Trophoblast cell (in vitro differentiated cells and primary cell): ENCODE measurements around the gene VCX.

Experiments
- DNase-seq, 2 donors: peaks; one replicate each; pipeline ENCODE4 v3.0.0-alpha.2; 2016
- H2AFZ ChIP-seq: 2 replicates; pipeline ENCODE4 v1.6.1; 2013; ENCODE audit warnings: low read length, moderate library complexity, mild to moderate bottlenecking; ENCODE audit not compliant: insufficient read depth, poor library complexity
- H2AK5ac ChIP-seq: 2 replicates; pipeline ENCODE4 v1.6.1; 2013; ENCODE audit warnings: mild to moderate bottlenecking, low read length
- H2BK120ac ChIP-seq: 2 replicates; pipeline ENCODE4 v1.6.1; 2013; ENCODE audit warnings: low read length, mild to moderate bottlenecking, moderate library complexity; ENCODE audit not compliant: insufficient read depth, poor library complexity
- H2BK12ac ChIP-seq: 2 replicates; pipeline ENCODE4 v1.6.1; 2013; ENCODE audit warnings: mild to moderate bottlenecking, low read length, moderate library complexity
- H2BK5ac ChIP-seq: 2 replicates; pipeline ENCODE4 v1.6.1; 2013; ENCODE audit warnings: low read length, low read depth, moderate library complexity, mild to moderate bottlenecking; ENCODE audit not compliant: poor library complexity
- H3K14ac ChIP-seq: 2 replicates; pipeline ENCODE4 v1.6.1; 2013; ENCODE audit warnings: mild to moderate bottlenecking, low read length
- H3K18ac ChIP-seq: 2 replicates; pipeline ENCODE4 v1.6.1; 2013; ENCODE audit warnings: mild to moderate bottlenecking, low read length
- H3K23ac ChIP-seq: 2 replicates; pipeline ENCODE4 v1.6.1; 2013; ENCODE audit warnings: low read length
- H3K27ac ChIP-seq: 2 replicates; pipeline ENCODE4 v1.5.1; 2013; ENCODE audit warnings: low read depth, mild to moderate bottlenecking, inconsistent platforms, low read length, moderate library complexity
- H3K27me3 ChIP-seq: 2 replicates; pipeline ENCODE4 v1.6.1; 2013; ENCODE audit warnings: inconsistent platforms, mild to moderate bottlenecking, low read length, moderate library complexity; ENCODE audit not compliant: insufficient read depth
- H3K36me3 ChIP-seq, 2 experiments: 1 replicate in 1 of 2; 2 replicates in 1 of 2; pipeline ENCODE4 v1.6.1; 2013; ENCODE audit warnings: low read length in 2 of 2, mild to moderate bottlenecking in 2 of 2, moderate library complexity in 1 of 2; ENCODE audit not compliant: insufficient read depth in 2 of 2, control insufficient read depth in 1 of 2
- H3K4ac ChIP-seq: 2 replicates; pipeline ENCODE4 v1.6.1; 2013; ENCODE audit warnings: low read depth, mild to moderate bottlenecking, low read length, moderate library complexity
- H3K4me1 ChIP-seq, 2 experiments: 1 replicate in 1 of 2; 2 replicates in 1 of 2; pipeline ENCODE4 v1.6.1; 2013; ENCODE audit warnings: low read length in 2 of 2, mild to moderate bottlenecking in 2 of 2, moderate library complexity in 1 of 2; ENCODE audit not compliant: insufficient read depth in 2 of 2, control insufficient read depth in 1 of 2
- H3K4me2 ChIP-seq: 2 replicates; pipeline ENCODE4 v1.6.1; 2013; ENCODE audit warnings: inconsistent platforms, mild to moderate bottlenecking, low read length, moderate library complexity
- H3K4me3 ChIP-seq: 2 replicates; pipeline ENCODE4 v1.5.1; 2013; ENCODE audit warnings: mild to moderate bottlenecking, low read depth, low read length, inconsistent platforms
- H3K79me1 ChIP-seq: one replicate; pipeline ENCODE4 v1.6.1; 2013; ENCODE audit warnings: low read length
- H3K79me2 ChIP-seq: 2 replicates; pipeline ENCODE4 v1.6.1; 2013; ENCODE audit warnings: low read length, mild to moderate bottlenecking; ENCODE audit not compliant: control insufficient read depth, insufficient read depth, poor library complexity
- H3K9ac ChIP-seq: 2 replicates; pipeline ENCODE4 v1.6.1; 2013; ENCODE audit warnings: mild to moderate bottlenecking, low read length
- H3K9me3 ChIP-seq: 2 replicates; pipeline ENCODE4 v1.6.1; 2013; ENCODE audit warnings: low read depth, mild to moderate bottlenecking, control low read depth, inconsistent platforms, low read length; ENCODE audit not compliant: insufficient read depth
- H4K12ac ChIP-seq: 2 replicates; pipeline ENCODE4 v1.6.1; 2013; ENCODE audit warnings: low read depth, mild to moderate bottlenecking, low read length, moderate library complexity
- H4K8ac ChIP-seq: 2 replicates; pipeline ENCODE4 v1.6.1; 2013; ENCODE audit warnings: low read depth, mild to moderate bottlenecking, low read length, moderate library complexity
- H4K91ac ChIP-seq: one replicate; pipeline ENCODE4 v1.6.1; 2013; ENCODE audit warnings: low read depth, mild to moderate bottlenecking, low read length, moderate library complexity
- WGBS: extraction: QIAGEN DNeasy Blood & Tissue Kit; methylation state at CpG from one replicate; pipeline ENCODE4 v1.1.7; 2013; ENCODE audit warnings: missing lambda C conversion rate; ENCODE audit not compliant: insufficient read length, insufficient coverage; ENCODE audit errors: extremely low coverage; 5-methylcytosine and 5-hydroxymethylcytosine counted together

The VCX gene

GRCh38 chrX:7828594-7828993, 14.4 kb upstream of the VCX start:
- Histone ChIP-seq H3K4me3 (no peak overlapping the region), H3K4ac (no peak overlapping the region), H3K9me3 (no peaks in the 10 kb centered on the region), H3K23ac (no peak overlapping the region), H3K14ac (no peak overlapping the region), H3K79me1 (no peaks in the 10 kb centered on the region), H3K4me2 (no peak overlapping the region), H2BK12ac (no peak overlapping the region), H2BK5ac (no peak overlapping the region), H3K79me2 (no peaks in the 10 kb centered on the region), H2AFZ (no peak overlapping the region), H3K36me3 (no peaks in the 10 kb centered on the region), H2BK120ac (no peak overlapping the region), H3K18ac (no peak overlapping the region), H2AK5ac (no peak overlapping the region), H3K27ac (no peak overlapping the region), H4K12ac (no peak overlapping the region), H3K4me1 (no peaks in the 10 kb centered on the region), H3K27me3 (no peaks in the 10 kb centered on the region), H4K91ac (no peak overlapping the region), H3K9ac (no peak overlapping the region), H4K8ac (no peak overlapping the region)
- DNase-seq = peak in 1 of 2 donors; percentile 10
- no CpG with 5 or more reads among the region's 2 CpGs for WGBS

GRCh38 chrX:7841084-7841805, 1.7 kb upstream of the VCX start:
- Histone ChIP-seq H4K12ac (no peak overlapping the region), H3K4me1 (no peaks in the 10 kb centered on the region), H4K8ac (no peak overlapping the region), H3K9me3 (no peaks in the 10 kb centered on the region), H3K4me3 (no peak overlapping the region), H3K4me2 (no peak overlapping the region), H3K27ac (no peak overlapping the region), H2BK5ac (no peak overlapping the region), H3K79me1 (no peaks in the 10 kb centered on the region), H2AK5ac (no peak overlapping the region), H3K23ac (no peak overlapping the region), H2AFZ (no peak overlapping the region), H4K91ac (no peak overlapping the region), H3K36me3 (no peaks in the 10 kb centered on the region), H2BK120ac (no peak overlapping the region), H3K14ac (no peak overlapping the region), H2BK12ac (no peak overlapping the region), H3K18ac (no peak overlapping the region), H3K9ac (no peak overlapping the region), H3K79me2 (no peaks in the 10 kb centered on the region), H3K4ac (no peak overlapping the region), H3K27me3 (no peaks in the 10 kb centered on the region)
- no peak for DNase-seq
- no CpG with 5 or more reads among the region's 3 CpGs for WGBS

- H3K4me1 ChIP-seq = no peaks in the 10 kb centered on the region
- WGBS = no CpG with 5 or more reads among the region's 1 CpG
Measured at GRCh38 chrX:7852166-7852565, 9.2 kb downstream of the VCX start.

GRCh38 chrX:7872042-7872441, 29.1 kb downstream of the VCX start:
- Histone ChIP-seq H2AFZ (no peak overlapping the region), H3K4me1 (no peaks in the 10 kb centered on the region), H3K79me2 (no peaks in the 10 kb centered on the region), H3K14ac (no peak overlapping the region), H3K23ac (no peak overlapping the region), H3K4ac (no peak overlapping the region), H3K9ac (no peak overlapping the region), H3K4me3 (no peak overlapping the region), H2BK12ac (no peak overlapping the region), H3K36me3 (no peaks in the 10 kb centered on the region), H2AK5ac (no peak overlapping the region), H3K18ac (no peak overlapping the region), H4K12ac (no peak overlapping the region), H3K79me1 (no peaks in the 10 kb centered on the region), H3K27me3 (no peaks in the 10 kb centered on the region), H3K4me2 (no peak overlapping the region), H2BK120ac (no peak overlapping the region), H3K27ac (no peak overlapping the region), H4K91ac (no peak overlapping the region), H2BK5ac (no peak overlapping the region), H3K9me3 (no peaks in the 10 kb centered on the region), H4K8ac (no peak overlapping the region)
- no CpG with 5 or more reads among the region's 4 CpGs for WGBS
- no peak for DNase-seq

More at GRCh38 chrX:7852166-7852565, 9.2 kb downstream of the VCX start:
- Histone ChIP-seq H2BK5ac (no peak overlapping the region), H3K9me3 (no peaks in the 10 kb centered on the region), H4K12ac (no peak overlapping the region), H2BK12ac (no peak overlapping the region), H3K4ac (no peak overlapping the region), H2AFZ (no peak overlapping the region), H3K9ac (no peak overlapping the region), H3K4me3 (no peak overlapping the region), H3K23ac (no peak overlapping the region), H4K91ac (no peak overlapping the region), H3K27ac (no peak overlapping the region), H3K27me3 (no peaks in the 10 kb centered on the region), H3K36me3 (no peaks in the 10 kb centered on the region), H3K79me1 (no peaks in the 10 kb centered on the region), H2AK5ac (no peak overlapping the region), H3K14ac (no peak overlapping the region), H3K18ac (no peak overlapping the region), H3K4me2 (no peak overlapping the region), H2BK120ac (no peak overlapping the region), H4K8ac (no peak overlapping the region), H3K79me2 (no peaks in the 10 kb centered on the region)
- no peak for DNase-seq
